PC-9 (cell line): ENCODE data around the gene FEM1C. TPM values are rescaled to one million over a fixed set of nuclear protein-coding genes. Genes with fewer than 3 reads are reported as not detected.

Experiments
- BruUV-seq: library from RNA; stranded (reverse); fragments of 400-500 nt; replicated peaks from 2 replicates; lab custom pipeline; 2021; lab: Mats Ljungman, UMichigan
- CTCF ChIA-PET: fragments of 300-600 bp; sonication (Branson Sonifier 250); formaldehyde crosslinking; loops from one replicate; lab custom pipeline; 2022; ENCODE audit warnings: antibody characterized with exemption; lab: Charles Lee
- POLR2A ChIA-PET: fragments of 300-600 bp; sonication (Branson Sonifier 250); formaldehyde crosslinking; loops from one replicate; lab custom pipeline; 2022; ENCODE audit warnings: antibody characterized with exemption; ENCODE audit not compliant: unreplicated experiment; lab: Charles Lee
- DNase-seq, 2 experiments: peaks; one replicate each; pipeline versions ENCODE4 v3.0.0 to v3.0.0-alpha.2; 2015 to 2022; ENCODE audit warnings: mixed read lengths in 1 of 2
- H2AFZ ChIP-seq: fragments of 200-600 bp; sonication (generic); 2 replicates; pipeline ENCODE4 v1.8.1; 2017; ENCODE audit warnings: antibody characterized with exemption
- H3F3A ChIP-seq: fragments of 200-600 bp; sonication (generic); 2 replicates; pipeline ENCODE4 v1.8.1; 2017; ENCODE audit warnings: antibody characterized with exemption, mild to moderate bottlenecking, low read depth; ENCODE audit not compliant: insufficient read depth
- H3K27ac ChIP-seq: fragments of 200-600 bp; sonication (generic); 2 replicates; pipeline ENCODE4 v1.6.1; 2016; ENCODE audit warnings: mixed run types
- H3K27me3 ChIP-seq: fragments of 200-600 bp; sonication (generic); 2 replicates; pipeline ENCODE4 v1.6.1; 2016; ENCODE audit warnings: low read depth, mixed run types; ENCODE audit not compliant: insufficient read depth
- H3K36me3 ChIP-seq: fragments of 200-600 bp; sonication (generic); 2 replicates; pipeline ENCODE4 v1.6.1; 2016; ENCODE audit warnings: low read depth, mixed run types
- H3K4me1 ChIP-seq: fragments of 200-600 bp; sonication (generic); replicated peaks from 2 replicates; pipeline ENCODE4 v1.6.1; 2016; ENCODE audit warnings: mixed run types; ENCODE audit not compliant: insufficient read depth
- H3K4me2 ChIP-seq: fragments of 200-600 bp; sonication (generic); 2 replicates; pipeline ENCODE4 v1.6.1; 2017; ENCODE audit warnings: mixed run types
- H3K4me3 ChIP-seq: fragments of 200-600 bp; sonication (generic); 2 replicates; pipeline ENCODE4 v1.6.1; 2016; ENCODE audit warnings: mixed run types
- H3K79me2 ChIP-seq: fragments of 200-600 bp; sonication (generic); 2 replicates; pipeline ENCODE4 v1.6.1; 2017; ENCODE audit warnings: low read depth, mixed run types
- H3K9me2 ChIP-seq: fragments of 200-600 bp; sonication (generic); 2 replicates; pipeline ENCODE4 v1.8.1; 2017; ENCODE audit warnings: mild to moderate bottlenecking; ENCODE audit not compliant: insufficient read depth
- H3K9me3 ChIP-seq: fragments of 200-600 bp; sonication (generic); 2 replicates; pipeline ENCODE4 v1.8.1; 2016; ENCODE audit warnings: low read depth; ENCODE audit not compliant: insufficient read depth
- H4K20me1 ChIP-seq: fragments of 200-600 bp; sonication (generic); 2 replicates; pipeline ENCODE4 v1.8.1; 2017; ENCODE audit not compliant: insufficient read depth
- EZH2 ChIP-seq: fragments of 200-600 bp; sonication (generic); IDR thresholded peaks from 2 replicates; pipeline ENCODE4 v1.8.0; 2017; ENCODE audit warnings: antibody characterized with exemption, low read depth
- intact Hi-C: fragments of 100-400 bp; cut with micrococcal nuclease; formaldehyde crosslinking; loops from one replicate; pipeline ENCODE4 v1.10.0; 2022; ENCODE audit not compliant: unreplicated experiment
- total RNA-seq: library from RNA; stranded (reverse); gene quantifications from 2 replicates; pipeline ENCODE4 v1.2.3, GENCODE V29; 2021
- TF ChIP-seq, protein P1 (sequence below): fragments of 200-600 bp; sonication (generic); conservative IDR thresholded peaks from 2 replicates; pipeline ENCODE4 v1.6.1; 2017; ENCODE audit warnings: mixed run types, antibody characterized with exemption, mild to moderate bottlenecking, moderate library complexity

Gene FEM1C
- total RNA-seq, 1 experiment from 2014 or later, result 15.9 TPM

DNA sequence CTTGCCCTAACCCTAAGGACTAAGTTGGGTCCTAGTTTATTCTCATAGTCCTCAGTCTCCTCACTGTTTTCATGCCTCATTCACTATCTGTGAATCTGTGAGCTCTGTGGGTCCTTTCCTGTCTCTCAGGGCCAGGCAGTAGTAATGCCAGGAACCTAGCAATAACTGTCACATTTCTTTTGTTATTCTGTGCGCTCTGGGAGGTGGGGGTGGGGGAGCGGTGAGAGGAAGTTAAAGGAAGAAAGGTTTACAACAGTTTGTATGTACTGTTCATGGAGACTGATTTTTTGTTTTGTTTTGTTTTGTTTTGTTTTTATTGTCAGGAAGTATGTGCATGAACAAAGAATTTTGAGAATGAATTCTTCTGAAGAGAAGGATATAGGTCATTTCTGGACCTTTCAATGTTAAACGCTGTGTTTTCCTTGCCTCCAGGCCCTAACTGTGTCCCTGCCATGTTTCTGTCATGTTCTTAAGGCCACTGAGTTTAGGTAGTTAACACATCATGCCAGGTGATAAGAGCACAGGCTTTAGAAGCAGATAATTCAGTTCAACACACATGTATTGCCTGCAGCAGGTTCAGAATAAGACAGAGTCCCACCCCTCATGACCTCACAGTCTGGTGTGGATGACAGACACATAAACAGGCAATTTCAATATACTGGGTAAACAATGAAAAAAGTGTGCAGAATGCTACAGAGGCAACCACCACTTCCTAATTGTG is 13.3 kb upstream of the FEM1C start:
- Histone ChIP-seq H3F3A (peaks cover 4% of the 10 kb centered on the region; the same call in 1 of the 2 replicates), H3K27me3 (no peaks in the 10 kb centered on the region), H3K36me3 (no peaks in the 10 kb centered on the region), H3K79me2 (no peaks in the 10 kb centered on the region), H3K4me3 (no peak overlapping the region), H2AFZ (no peak overlapping the region), H3K9me3 (no peaks in the 10 kb centered on the region; the same call in 1 of the 2 replicates), H3K4me2 (no peak overlapping the region), H3K4me1 (peaks cover 21% of the 10 kb centered on the region), H3K27ac (no peak overlapping the region), H4K20me1 (no peaks in the 10 kb centered on the region), H3K9me2 (no peaks in the 10 kb centered on the region)
- no peak for DNase-seq
- intact Hi-C loops, result no loop called here
- no peak for TF ChIP-seq EZH2
- TF ChIP-seq, protein P1, sequence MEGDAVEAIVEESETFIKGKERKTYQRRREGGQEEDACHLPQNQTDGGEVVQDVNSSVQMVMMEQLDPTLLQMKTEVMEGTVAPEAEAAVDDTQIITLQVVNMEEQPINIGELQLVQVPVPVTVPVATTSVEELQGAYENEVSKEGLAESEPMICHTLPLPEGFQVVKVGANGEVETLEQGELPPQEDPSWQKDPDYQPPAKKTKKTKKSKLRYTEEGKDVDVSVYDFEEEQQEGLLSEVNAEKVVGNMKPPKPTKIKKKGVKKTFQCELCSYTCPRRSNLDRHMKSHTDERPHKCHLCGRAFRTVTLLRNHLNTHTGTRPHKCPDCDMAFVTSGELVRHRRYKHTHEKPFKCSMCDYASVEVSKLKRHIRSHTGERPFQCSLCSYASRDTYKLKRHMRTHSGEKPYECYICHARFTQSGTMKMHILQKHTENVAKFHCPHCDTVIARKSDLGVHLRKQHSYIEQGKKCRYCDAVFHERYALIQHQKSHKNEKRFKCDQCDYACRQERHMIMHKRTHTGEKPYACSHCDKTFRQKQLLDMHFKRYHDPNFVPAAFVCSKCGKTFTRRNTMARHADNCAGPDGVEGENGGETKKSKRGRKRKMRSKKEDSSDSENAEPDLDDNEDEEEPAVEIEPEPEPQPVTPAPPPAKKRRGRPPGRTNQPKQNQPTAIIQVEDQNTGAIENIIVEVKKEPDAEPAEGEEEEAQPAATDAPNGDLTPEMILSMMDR, result no peak
- ChIA-PET POLR2A (no interaction called here), CTCF (interaction anchor here (0.6 kb wide), 1 partner anchor 10 kb away, joined by 4 read pairs; no protein-coding TSS in a partner anchor)
- BruUV-seq, result no TSS peak

DNA sequence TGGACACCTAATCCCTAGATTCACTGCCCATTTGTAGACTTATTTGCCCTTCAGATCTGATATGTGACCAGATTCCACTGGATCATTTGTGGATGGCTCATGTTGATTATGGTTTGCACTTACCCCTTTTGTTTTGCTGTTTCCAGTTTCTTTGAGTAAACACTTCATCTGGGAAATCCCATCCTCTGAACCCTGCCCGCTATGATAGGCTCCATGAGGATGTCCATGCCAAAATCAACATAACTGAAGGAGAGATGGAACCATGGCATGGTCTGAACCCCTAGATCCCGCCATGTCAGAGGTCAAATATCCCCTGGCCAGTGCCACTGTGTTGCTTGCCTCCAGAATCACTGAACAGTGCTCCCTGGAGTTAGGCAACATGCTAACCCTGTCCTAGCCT is 11.7 kb upstream of the FEM1C start:
- no peak for DNase-seq
- no peak overlapping the region for H3K4me2 ChIP-seq
- H3K9me2 ChIP-seq, result no peaks in the 10 kb centered on the region
- H2AFZ ChIP-seq, result no peak overlapping the region
- no peaks in the 10 kb centered on the region; the same call in 1 of the 2 replicates for H3K9me3 ChIP-seq
- no peaks in the 10 kb centered on the region for H4K20me1 ChIP-seq
- H3K27ac ChIP-seq, result no peak overlapping the region
- POLR2A ChIA-PET, result no interaction called here
- intact Hi-C loops, result no loop called here
- H3F3A ChIP-seq, result peaks cover 4% of the 10 kb centered on the region; the same call in 1 of the 2 replicates
- no peaks in the 10 kb centered on the region for H3K27me3 ChIP-seq
- no TSS peak for BruUV-seq
- TF ChIP-seq, protein P1, result no peak
- TF ChIP-seq EZH2, result no peak
- H3K4me3 ChIP-seq, result no peak overlapping the region
- H3K36me3 ChIP-seq, result no peaks in the 10 kb centered on the region
- no peaks in the 10 kb centered on the region for H3K79me2 ChIP-seq
- CTCF ChIA-PET, result no interaction called here
- peaks cover 27% of the 10 kb centered on the region for H3K4me1 ChIP-seq

DNA sequence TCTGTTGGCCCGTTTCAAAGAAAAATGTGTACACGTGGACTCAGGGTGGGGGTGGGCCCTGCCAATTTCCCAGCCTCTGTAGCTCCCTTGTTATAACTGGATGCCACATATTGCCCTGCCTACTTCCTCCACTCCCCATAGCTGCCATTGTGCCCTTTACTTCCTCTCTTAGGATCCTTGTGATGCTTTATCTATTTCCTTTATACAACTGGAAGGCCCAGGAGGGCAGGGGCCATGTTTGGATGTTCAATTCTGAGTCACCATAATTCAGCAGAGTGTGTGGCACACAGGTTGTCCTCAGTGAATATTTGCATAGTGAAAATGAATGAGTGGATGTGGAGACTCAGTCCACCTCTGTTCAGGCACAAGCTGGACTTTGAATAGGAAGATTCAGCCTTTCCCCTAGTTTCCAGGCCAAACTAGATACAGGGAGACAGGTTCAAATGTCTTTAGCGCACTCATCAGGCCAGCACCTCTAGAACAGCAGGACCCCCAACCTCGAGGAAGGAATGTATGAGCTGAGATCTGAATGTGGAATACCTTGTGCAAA is 10.6 kb upstream of the FEM1C start:
- peaks cover 36% of the 10 kb centered on the region for H3K4me1 ChIP-seq
- TF ChIP-seq, protein P1, result no peak
- TF ChIP-seq EZH2, result no peak
- H2AFZ ChIP-seq, result no peak overlapping the region
- no peaks in the 10 kb centered on the region for H3K36me3 ChIP-seq
- H3K27ac ChIP-seq, result no peak overlapping the region
- ChIA-PET CTCF (no interaction called here), POLR2A (no interaction called here)
- H4K20me1 ChIP-seq, result no peaks in the 10 kb centered on the region
- H3K79me2 ChIP-seq, result no peaks in the 10 kb centered on the region
- H3K4me2 ChIP-seq, result no peak overlapping the region
- H3K27me3 ChIP-seq, result no peaks in the 10 kb centered on the region
- no peaks in the 10 kb centered on the region; the same call in 1 of the 2 replicates for H3K9me3 ChIP-seq
- no peak overlapping the region for H3K4me3 ChIP-seq
- peaks cover 4% of the 10 kb centered on the region; the same call in 1 of the 2 replicates for H3F3A ChIP-seq
- no peaks in the 10 kb centered on the region for H3K9me2 ChIP-seq
- BruUV-seq, result no TSS peak
- intact Hi-C loops, result no loop called here
- DNase-seq, result no peak
